Measurements from ENCODE around the gene FCSK.

DNA sequence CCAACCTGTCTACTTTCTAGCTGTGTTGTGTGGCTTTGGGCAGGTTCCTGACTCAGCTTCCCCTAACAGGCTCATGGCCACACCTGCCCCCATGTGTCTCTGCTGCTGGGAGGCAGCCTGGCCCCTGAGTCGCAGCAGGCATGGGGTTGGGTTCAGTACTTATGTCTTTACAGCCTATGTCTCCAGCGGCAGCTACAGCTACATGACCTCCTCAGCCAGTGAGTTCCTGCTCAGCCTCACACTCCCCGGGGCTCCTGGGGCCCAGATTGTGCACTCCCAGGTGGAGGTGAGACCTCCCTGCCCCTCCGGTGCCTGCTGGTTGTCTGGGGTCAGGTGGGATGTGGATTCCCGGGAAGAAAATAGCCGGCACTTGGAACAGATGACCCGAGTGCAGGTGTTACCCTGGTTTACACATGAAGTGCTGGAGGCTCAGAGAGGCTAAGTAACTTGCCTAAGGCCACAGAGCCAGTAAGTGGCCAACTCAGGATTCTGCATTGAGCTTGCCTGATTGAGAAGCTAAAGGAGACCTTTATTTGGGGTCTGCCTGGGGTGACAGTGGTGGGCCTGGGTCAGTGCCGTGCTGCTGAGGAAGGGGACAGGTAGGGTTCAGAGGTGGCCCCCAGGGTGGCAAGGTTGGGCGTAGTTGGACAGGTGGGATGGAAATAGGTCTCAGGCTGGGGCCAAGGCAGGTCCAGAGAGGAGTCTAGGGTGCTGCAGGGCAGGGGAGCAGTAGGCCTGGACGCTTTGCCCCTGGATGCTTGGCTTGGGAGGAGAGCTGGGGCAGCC, 15.9 kb downstream of the FCSK start:
- no peak for TF ChIP-seq CTCF (IDR thresholded peaks at IDR 0.05)
- no peak for TF ChIP-seq POLR2A (IDR thresholded peaks at IDR 0.05)

Measured in body of pancreas (tissue), 4 donors.